Right cardiac atrium (tissue), 5 donors: ENCODE results near the gene ATP8A1. TPM values are rescaled to one million over a fixed set of nuclear protein-coding genes. Genes with fewer than 3 reads are reported as not detected.
"Not testable (repeated sequence)": the region's sequence is repeated elsewhere in the genome, so short reads cannot be mapped to it uniquely, and the experiment has no call there.

ENCODE experiments used
- ATAC-seq, 2 donors: fragments of 200-7000 bp; cut with Tn5 transposase; one replicate each; pipeline versions ENCODE4 v1.8.0 to v1.9.1; 2020; ENCODE audit warnings: moderate library complexity in 2 of 2, mild to moderate bottlenecking in 1 of 2
- DNase-seq, 3 donors: peaks; one replicate each; pipeline ENCODE4 v3.0.0-alpha.2; 2020
- H3K27ac ChIP-seq: one replicate; pipeline ENCODE4 v1.5.1; 2013; ENCODE audit warnings: mild to moderate bottlenecking, low read length, control low read depth, moderate library complexity
- H3K27me3 ChIP-seq: one replicate; pipeline ENCODE4 v1.6.1; 2013; ENCODE audit not compliant: control insufficient read depth, insufficient read depth
- H3K4me1 ChIP-seq: one replicate; pipeline ENCODE4 v1.6.1; 2013; ENCODE audit warnings: low read length; ENCODE audit not compliant: control insufficient read depth, insufficient read depth
- H3K4me3 ChIP-seq: one replicate; pipeline ENCODE4 v1.5.1; 2013; ENCODE audit warnings: low read length, control low read depth
- H3K9me3 ChIP-seq: one replicate; pipeline ENCODE4 v1.6.1; 2013; ENCODE audit warnings: low read length; ENCODE audit not compliant: control insufficient read depth
- WGBS: extraction: QIAGEN DNeasy Blood & Tissue Kit; methylation state at CpG from one replicate; pipeline ENCODE4 v1.1.7; 2013; 5-methylcytosine and 5-hydroxymethylcytosine counted together
- intact Hi-C, 4 donors: fragments of 100-400 bp; cut with DNase I; formaldehyde crosslinking; loops; one replicate each; pipeline versions ENCODE4 v1.11.0 to v1.14.0; 2022 to 2023
- long read RNA-seq, 4 donors: library from polyadenylated mRNA; unstranded; transcript quantifications; one replicate each; pipeline ENCODE4 v2.0.0, GENCODE V29; 2020 to 2021
- polyA plus RNA-seq: library from polyadenylated mRNA; stranded (reverse); fragments of 200-250 nt; gene quantifications from one replicate; pipeline ENCODE4 v1.2.3, GENCODE V29; 2013
- total RNA-seq, 4 donors: library from RNA; stranded (reverse); fragmentation: NEBNext Ultra II Directional; extraction: Animal tissue kit (Norgen Biotek cat#: 25700); gene quantifications; one replicate each; pipeline ENCODE4 v1.2.1, GENCODE V29; 2021
- donor health status: healthy with polysubstance abuse.
- donor health status: DM: no; HTN: yes; CAD: no.
- donor health status: DM: no; HTN: no; CAD: no.
- donor health status: DM: no; HTN: yes; CAD: no; lungs with severe emphysema.
- donor health status: DM: yes; HTN: yes; CAD: no.

Gene ATP8A1
- total RNA-seq (10 to 100 TPM; 18.8 to 28.2 (median 23.1) TPM), polyA plus RNA-seq (9.5 TPM)
- long read RNA-seq, donor 1, full-length matches to known transcripts = 4 of 11 reads
- long read RNA-seq, donor 1, partial matches to known transcripts = 4 of 11 reads
- long read RNA-seq, donor 1, other reads (novel, unspliced or antisense) = 3 of 11 reads
- long read RNA-seq, donor 2, full-length matches to known transcripts = 3 of 7 reads
- long read RNA-seq, donor 2, partial matches to known transcripts = 3 of 7 reads
- long read RNA-seq, donor 2, other reads (novel, unspliced or antisense) = 1 of 7 reads
- long read RNA-seq, donor 3, full-length matches to known transcripts = 4 of 12 reads
- long read RNA-seq, donor 3, partial matches to known transcripts = 6 of 12 reads
- long read RNA-seq, donor 3, other reads (novel, unspliced or antisense) = 2 of 12 reads
- long read RNA-seq, donor 4, partial matches to known transcripts = 2 of 6 reads
- long read RNA-seq, donor 4, other reads (novel, unspliced or antisense) = 3 of 6 reads

DNA sequence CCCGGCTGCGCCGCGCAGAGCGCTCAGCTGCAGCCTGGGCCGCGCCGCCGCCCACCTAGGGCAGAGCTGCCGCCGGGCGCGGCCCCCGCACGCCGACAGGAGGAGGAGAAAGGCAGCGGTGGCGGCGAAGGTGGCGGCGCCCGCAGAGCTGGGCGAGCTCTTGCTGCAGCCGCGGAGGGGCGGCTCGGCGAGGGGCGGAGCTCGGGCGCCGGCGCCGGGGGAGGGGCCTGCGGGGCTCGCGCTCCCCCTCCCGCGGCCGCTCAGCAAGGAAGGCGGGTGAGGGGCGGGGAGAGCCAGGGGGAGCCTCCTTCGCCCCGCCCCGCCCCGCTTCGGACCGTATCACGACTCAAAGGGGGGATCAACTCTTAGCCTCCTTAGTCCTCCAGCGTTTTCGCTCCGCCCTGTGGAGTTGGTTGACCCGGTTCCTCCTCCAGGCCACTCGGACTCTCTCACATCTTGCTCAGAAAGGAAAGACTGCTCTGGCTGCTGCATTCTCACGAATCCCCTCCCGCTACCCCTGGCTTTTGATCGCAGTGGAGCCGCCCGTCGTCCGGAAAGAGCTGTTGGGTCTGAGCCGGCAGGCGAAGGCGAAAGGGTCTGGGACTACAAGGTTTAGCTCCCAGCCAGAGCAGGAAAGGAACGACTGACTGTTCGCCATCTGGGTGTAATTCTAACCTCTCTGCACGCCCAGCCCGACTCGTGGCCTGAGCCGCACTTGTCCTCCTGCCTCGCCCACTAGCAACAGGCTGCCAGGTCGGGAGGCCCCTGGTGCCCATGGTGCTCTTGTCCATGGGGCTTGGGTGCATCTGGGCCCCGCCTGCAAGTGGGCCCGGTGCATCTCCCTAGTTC is at the start of gene ATP8A1:
TSS of gene ATP8A1 (minus strand) at position 162 of the 849 bp plus-strand sequence. CDS start 232 bp downstream, outside the sequence.
- no peaks in the 10 kb centered on the region for H3K27me3 ChIP-seq
- peak; percentile 95 to 98 (median 98) for DNase-seq
- H3K4me1 ChIP-seq = peaks cover 12% of the 10 kb centered on the region
- WGBS = under 1% methylated on average over 74 of the region's 74 CpGs
- ATAC-seq = peak; percentile 97 to 98
- H3K27ac ChIP-seq = peak within 1 kb of the TSS; percentile 81
- H3K9me3 ChIP-seq = no peaks in the 10 kb centered on the region
- intact Hi-C loops = loop anchor here (5.0 to 10.0 kb wide), 3 partner anchors 52 to 62 kb away; no protein-coding TSS in a partner anchor
- peak within 1 kb of the TSS; percentile 78 for H3K4me3 ChIP-seq

DNA sequence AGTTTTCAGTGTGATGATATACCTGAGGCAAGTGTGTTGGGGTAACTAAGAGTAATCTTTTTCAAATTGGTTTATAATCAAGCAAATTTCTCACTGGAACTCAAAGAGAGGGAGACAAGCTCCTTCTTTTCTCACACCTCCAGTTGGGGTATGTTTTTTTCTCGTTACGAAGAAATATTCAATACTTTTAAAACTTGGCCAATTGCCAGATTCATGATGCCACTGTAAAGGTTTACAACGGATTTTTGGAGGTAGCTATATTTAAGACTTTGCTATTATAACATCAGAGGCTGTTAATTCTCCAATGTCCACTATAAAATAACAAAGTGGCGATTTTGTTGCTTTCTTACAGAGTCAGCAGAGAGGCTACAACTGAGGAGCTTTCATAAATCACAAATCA is 49.2 kb upstream of the ATP8A1 start:
- no peaks in the 10 kb centered on the region for H3K27me3 ChIP-seq
- H3K4me1 ChIP-seq = no peaks in the 10 kb centered on the region
- intact Hi-C loops = no loop called here
- H3K27ac ChIP-seq = no peak overlapping the region
- 69% methylated on average over 4 of the region's 4 CpGs for WGBS
- H3K9me3 ChIP-seq = no peaks in the 10 kb centered on the region
- DNase-seq (no peak), ATAC-seq (no peak)
- H3K4me3 ChIP-seq = no peak overlapping the region

DNA sequence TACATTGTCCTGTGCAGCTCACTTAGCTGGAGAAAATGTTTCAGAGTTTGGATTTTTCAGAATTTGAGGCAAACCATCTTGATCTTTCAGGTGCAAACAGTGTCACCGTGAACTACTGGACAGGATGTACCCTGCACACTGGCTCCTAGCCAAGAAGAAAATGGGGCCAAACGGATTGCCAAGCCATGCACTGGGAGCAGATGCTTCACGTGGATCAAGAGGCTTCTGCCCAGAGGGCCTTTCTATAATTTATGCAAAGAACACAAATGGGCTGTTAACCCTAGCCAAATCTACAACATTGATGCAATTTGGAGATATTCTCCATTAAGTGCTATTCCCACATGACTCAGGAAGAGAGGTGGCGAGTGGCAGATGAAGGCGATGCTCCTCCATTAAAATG is 46.9 kb upstream of the ATP8A1 start:
- H3K9me3 ChIP-seq = no peaks in the 10 kb centered on the region
- H3K27me3 ChIP-seq = no peaks in the 10 kb centered on the region
- no peak overlapping the region for H3K27ac ChIP-seq
- no peaks in the 10 kb centered on the region for H3K4me1 ChIP-seq
- intact Hi-C loops = no loop called here
- H3K4me3 ChIP-seq = no peak overlapping the region
- ATAC-seq = no peak
- no peak for DNase-seq
- 66% methylated on average over 5 of the region's 5 CpGs for WGBS

- H3K4me3 ChIP-seq = no peak overlapping the region
- DNase-seq (no peak), ATAC-seq (no peak)
- 85% methylated on average over 3 of the region's 3 CpGs for WGBS
- no peak overlapping the region for H3K27ac ChIP-seq
- intact Hi-C loops = no loop called here
- H3K27me3 ChIP-seq = no peaks in the 10 kb centered on the region
- no peaks in the 10 kb centered on the region for H3K9me3 ChIP-seq
- no peaks in the 10 kb centered on the region for H3K4me1 ChIP-seq
These were observed 46.0 kb upstream of the ATP8A1 start for GRCh38 chr4:42702895-42703294.

- H3K27me3 ChIP-seq, intact Hi-C loops, DNase-seq, H3K4me3 ChIP-seq, H3K4me1 ChIP-seq, H3K9me3 ChIP-seq, H3K27ac ChIP-seq, ATAC-seq: not testable (repeated sequence)
- 90% methylated on average over 7 of the region's 7 CpGs for WGBS
These were observed 44.9 kb upstream of the ATP8A1 start for GRCh38 chr4:42701780-42702179.

DNA sequence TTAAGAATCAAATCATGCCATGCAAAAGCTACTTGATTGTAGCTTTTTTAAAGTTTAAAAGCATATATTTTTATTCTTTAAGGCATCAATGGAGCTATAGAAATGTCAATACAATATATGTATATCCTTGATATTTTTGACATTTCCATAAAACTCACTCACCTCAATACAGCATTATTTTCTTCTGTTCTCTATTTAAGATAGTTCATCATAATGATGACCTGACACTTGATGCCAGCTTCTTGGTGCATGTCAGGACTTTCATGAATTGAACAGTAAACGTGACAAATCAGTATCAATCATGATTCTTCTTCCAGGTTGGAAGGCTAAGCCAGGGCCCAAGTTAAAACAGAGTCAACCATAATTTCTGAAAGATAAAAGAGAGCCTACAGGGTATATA is 33.6 kb upstream of the ATP8A1 start:
- Histone ChIP-seq H3K4me3 (no peak overlapping the region), H3K27ac (no peak overlapping the region), H3K27me3 (no peaks in the 10 kb centered on the region), H3K4me1 (no peaks in the 10 kb centered on the region), H3K9me3 (no peaks in the 10 kb centered on the region)
- ATAC-seq (no peak), DNase-seq (no peak)
- WGBS = 40% methylated on average over 1 of the region's 1 CpG
- intact Hi-C loops = no loop called here

- intact Hi-C loops = no loop called here
- no peak overlapping the region for H3K27ac ChIP-seq
- no peak for ATAC-seq
These were observed 26.5 kb upstream of the ATP8A1 start for GRCh38 chr4:42683393-42683792.

DNA sequence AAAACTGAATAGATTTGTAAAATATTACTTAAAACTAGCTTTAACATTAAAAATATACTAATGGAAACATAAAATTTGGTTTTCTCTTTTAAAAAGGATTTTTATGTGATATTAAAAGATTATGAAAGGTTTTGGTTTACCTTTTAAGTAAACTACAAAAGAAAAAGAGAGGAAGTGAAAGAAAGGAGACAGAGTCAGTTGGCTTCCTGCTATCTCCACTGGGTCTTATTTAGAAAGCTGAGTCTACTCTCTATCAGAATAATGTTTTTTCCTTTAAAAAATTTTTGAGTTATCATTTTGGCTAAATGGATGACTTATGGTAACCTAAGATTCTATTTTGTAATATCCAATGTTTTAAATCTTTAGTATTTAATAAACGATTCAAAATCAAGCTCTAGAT is 21.6 kb upstream of the ATP8A1 start:
- intact Hi-C loops = no loop called here
- no peaks in the 10 kb centered on the region for H3K4me1 ChIP-seq
- no peak overlapping the region for H3K4me3 ChIP-seq
- H3K27me3 ChIP-seq = no peaks in the 10 kb centered on the region
- H3K9me3 ChIP-seq = no peaks in the 10 kb centered on the region
- DNase-seq (no peak), ATAC-seq (no peak)
- H3K27ac ChIP-seq = no peak overlapping the region
- 73% methylated on average over 1 of the region's 1 CpG for WGBS

More at GRCh38 chr4:42683393-42683792, 26.5 kb upstream of the ATP8A1 start:
- Histone ChIP-seq H3K4me1 (no peaks in the 10 kb centered on the region), H3K9me3 (no peaks in the 10 kb centered on the region), H3K4me3 (no peak overlapping the region), H3K27me3 (no peaks in the 10 kb centered on the region)
- no peak for DNase-seq

GRCh38 chr4:42676066-42676951 is 19.4 kb upstream of the ATP8A1 start:
- ATAC-seq (peak; percentile 29 to 45), DNase-seq (peak in 2 of 3 donors; percentile 13 to 51)
- Histone ChIP-seq H3K27me3 (no peaks in the 10 kb centered on the region), H3K27ac (no peak overlapping the region), H3K4me1 (no peaks in the 10 kb centered on the region), H3K9me3 (no peaks in the 10 kb centered on the region), H3K4me3 (no peak overlapping the region)
- intact Hi-C loops = no loop called here
- WGBS = 50% methylated on average over 8 of the region's 8 CpGs

DNA sequence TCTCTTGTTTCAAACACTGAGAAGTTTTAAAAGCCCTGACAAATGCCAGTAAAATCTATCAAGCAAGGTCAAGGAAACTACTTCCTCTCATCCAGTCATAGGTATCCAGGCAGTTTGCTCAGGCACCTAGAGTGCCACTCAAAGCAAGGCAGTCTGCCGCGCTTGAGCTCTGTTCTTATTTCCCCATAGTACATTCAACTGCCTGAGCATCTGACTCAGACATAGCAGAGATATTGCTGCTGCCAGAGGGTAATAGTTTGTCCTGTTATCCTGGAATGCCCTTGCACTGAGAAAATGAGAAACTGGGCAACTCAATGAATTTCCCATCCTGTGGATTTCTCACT is 16.1 kb upstream of the ATP8A1 start:
- intact Hi-C loops = no loop called here
- WGBS = 26% methylated on average over 2 of the region's 2 CpGs
- H3K27ac ChIP-seq = no peak overlapping the region

More for the DNA sequence above, 16.1 kb upstream of the ATP8A1 start:
- Histone ChIP-seq H3K27me3 (no peaks in the 10 kb centered on the region), H3K4me1 (no peaks in the 10 kb centered on the region), H3K4me3 (no peak overlapping the region), H3K9me3 (no peaks in the 10 kb centered on the region)
- ATAC-seq (peak; percentile 97 to 98), DNase-seq (peak; percentile 49 to 76 (median 56))
